B cell (primary cell): ENCODE results near the gene HS6ST2. TPM values are rescaled to one million over a fixed set of nuclear protein-coding genes. Genes with fewer than 3 reads are reported as not detected.

Experiments
- ATAC-seq: fragments of 200-7000 bp; cut with Tn5 transposase; one replicate; pipeline ENCODE4 v1.10.0; 2021; ENCODE audit warnings: low read depth, mild to moderate bottlenecking, moderate number of reproducible peaks, moderate library complexity
- CTCF ChIA-PET: fragments of 350-600 bp; sonication (Branson Sonifier 250); formaldehyde crosslinking; loops from one replicate; lab custom pipeline; 2021; ENCODE audit warnings: antibody characterized with exemption, inconsistent platforms; lab: Charles Lee
- POLR2A ChIA-PET: fragments of 350-600 bp; sonication (Branson Sonifier 250); formaldehyde crosslinking; loops from one replicate; lab custom pipeline; 2021; ENCODE audit warnings: antibody characterized with exemption; lab: Charles Lee
- DNase-seq: peaks from one replicate; pipeline ENCODE4 v3.0.0; 2013
- H2AFZ ChIP-seq: 2 replicates; pipeline ENCODE4 v1.6.1; 2012; ENCODE audit warnings: mild to moderate bottlenecking, low read depth, low read length; ENCODE audit not compliant: insufficient read depth, poor library complexity, severe bottlenecking
- H3K27ac ChIP-seq, 2 donors: 1 replicate in 1 of 2; 2 replicates in 1 of 2; pipeline ENCODE4 v1.5.1; 2012 to 2013; ENCODE audit warnings: low read length in 2 of 2, mild to moderate bottlenecking in 2 of 2, moderate library complexity in 1 of 2
- H3K27me3 ChIP-seq, 4 experiments: fragments of 200-600 bp in 1 of 4; sonication (generic) in 1 of 4; replicated peaks in 1 of 4; 1 replicate in 2 of 4; 2 replicates in 2 of 4; pipeline versions ENCODE4 v1.6.1 to v1.7.0; 2013 to 2016; ENCODE audit warnings: low read length in 3 of 4, mild to moderate bottlenecking in 2 of 4, mixed read lengths in 1 of 4, moderate library complexity in 1 of 4; ENCODE audit not compliant: insufficient read depth in 4 of 4, control insufficient read depth in 3 of 4; ENCODE audit errors: control extremely low read depth in 1 of 4
- H3K36me3 ChIP-seq, 2 experiments: replicated peaks in 1 of 2; 1 replicate in 1 of 2; 2 replicates in 1 of 2; pipeline versions ENCODE4 v1.6.1 to v1.7.1; 2013; ENCODE audit warnings: low read length in 1 of 2; ENCODE audit not compliant: insufficient read depth in 2 of 2, control insufficient read depth in 1 of 2; ENCODE audit errors: control extremely low read depth in 1 of 2, extremely low read depth in 1 of 2
- H3K4me1 ChIP-seq, 2 donors: fragments of 200-600 bp in 1 of 2; sonication (generic) in 1 of 2; 1 replicate in 1 of 2; 2 replicates in 1 of 2; pipeline versions ENCODE4 v1.5.1 to v1.6.1; 2013 to 2017; ENCODE audit warnings: low read length in 2 of 2; ENCODE audit not compliant: control insufficient read depth in 2 of 2, insufficient read depth in 2 of 2
- H3K4me2 ChIP-seq: replicated peaks from 2 replicates; pipeline ENCODE3; 2012; ENCODE audit warnings: mild to moderate bottlenecking, low read depth, low read length; ENCODE audit not compliant: poor library complexity, severe bottlenecking
- H3K4me3 ChIP-seq, 5 experiments: fragments of 200-600 bp in 1 of 5; sonication (generic) in 1 of 5; 1 replicate in 3 of 5; 2 replicates in 2 of 5; pipeline versions ENCODE4 v1.5.1 to v1.7.0; 2011 to 2016; ENCODE audit warnings: low read length in 4 of 5, mild to moderate bottlenecking in 4 of 5, low read depth in 2 of 5, control low read depth in 1 of 5, moderate library complexity in 1 of 5; ENCODE audit not compliant: insufficient read depth in 1 of 5; ENCODE audit errors: control extremely low read depth in 1 of 5, extremely low read depth in 1 of 5
- H3K79me2 ChIP-seq: fragments of 200-600 bp; sonication (generic); one replicate; pipeline ENCODE4 v1.6.0; 2016; ENCODE audit warnings: low read length; ENCODE audit not compliant: control insufficient read depth, insufficient read depth
- H3K9ac ChIP-seq: fragments of 200-600 bp; sonication (generic); 2 replicates; pipeline ENCODE4 v1.6.1; 2017; ENCODE audit warnings: mild to moderate bottlenecking, low read length, moderate library complexity
- H3K9me3 ChIP-seq, 3 donors: one replicate each; pipeline versions ENCODE4 v1.6.1 to v1.7.1; 2013; ENCODE audit warnings: low read length in 2 of 3; ENCODE audit not compliant: control insufficient read depth in 2 of 3, insufficient read depth in 1 of 3; ENCODE audit errors: control extremely low read depth in 1 of 3
- H4K20me1 ChIP-seq: 2 replicates; pipeline ENCODE4 v1.6.0; 2012; ENCODE audit warnings: mild to moderate bottlenecking, low read length; ENCODE audit not compliant: insufficient read depth, control insufficient read depth, poor library complexity, severe bottlenecking
- H3K27ac Mint-ChIP-seq: one replicate; pipeline ENCODE4 v1.8.0; 2021; ENCODE audit warnings: mixed read lengths
- H3K27me3 Mint-ChIP-seq: one replicate; pipeline ENCODE4 v1.8.0; 2021; ENCODE audit warnings: mixed read lengths
- H3K4me1 Mint-ChIP-seq: one replicate; pipeline ENCODE4 v1.8.0; 2021; ENCODE audit warnings: mixed read lengths
- H3K4me3 Mint-ChIP-seq: one replicate; pipeline ENCODE4 v1.8.0; 2021; ENCODE audit warnings: mixed read lengths
- H3K9me3 Mint-ChIP-seq: one replicate; pipeline ENCODE4 v1.8.0; 2022; ENCODE audit warnings: mixed read lengths; ENCODE audit not compliant: insufficient read depth
- EZH2 ChIP-seq: IDR thresholded peaks from 2 replicates; pipeline ENCODE4 v1.6.1; 2012; ENCODE audit warnings: borderline replicate concordance, low read depth, mild to moderate bottlenecking, moderate library complexity, low read length; ENCODE audit not compliant: insufficient read depth, poor library complexity, severe bottlenecking
- WGBS: methylation state at CpG from one replicate; pipeline ENCODE4 v1.1.5; 2013; ENCODE audit warnings: missing lambda C conversion rate; ENCODE audit not compliant: insufficient coverage; 5-methylcytosine and 5-hydroxymethylcytosine counted together
- intact Hi-C: fragments of 100-400 bp; cut with micrococcal nuclease; formaldehyde crosslinking; loops from one replicate; pipeline ENCODE4 v1.10.0; 2022
- polyA plus RNA-seq: library from polyadenylated mRNA; depleted of rRNA; stranded (reverse); fragments of >200 nt; gene quantifications from 2 replicates; pipeline ENCODE4 v1.2.3, GENCODE V29; 2012
- total RNA-seq, 2 donors: library from RNA; stranded (reverse); fragments of 120-200 nt in 1 of 2; gene quantifications; 1 replicate in 1 of 2; 2 replicates in 1 of 2; pipeline versions ENCODE4 v1.2.3 to v1.2.4, GENCODE V29; 2013 to 2022
- TF ChIP-seq, protein P1 (sequence below): fragments of 200-600 bp; IDR thresholded peaks from one replicate; pipeline ENCODE4 v1.8.0; 2022; ENCODE audit warnings: antibody characterized with exemption, mild to moderate bottlenecking

HS6ST2 gene
- total and polyA plus RNA-seq, 2 donors (not counting 1 experiment from before 2014, with no cell fraction given), result not detected

DNA sequence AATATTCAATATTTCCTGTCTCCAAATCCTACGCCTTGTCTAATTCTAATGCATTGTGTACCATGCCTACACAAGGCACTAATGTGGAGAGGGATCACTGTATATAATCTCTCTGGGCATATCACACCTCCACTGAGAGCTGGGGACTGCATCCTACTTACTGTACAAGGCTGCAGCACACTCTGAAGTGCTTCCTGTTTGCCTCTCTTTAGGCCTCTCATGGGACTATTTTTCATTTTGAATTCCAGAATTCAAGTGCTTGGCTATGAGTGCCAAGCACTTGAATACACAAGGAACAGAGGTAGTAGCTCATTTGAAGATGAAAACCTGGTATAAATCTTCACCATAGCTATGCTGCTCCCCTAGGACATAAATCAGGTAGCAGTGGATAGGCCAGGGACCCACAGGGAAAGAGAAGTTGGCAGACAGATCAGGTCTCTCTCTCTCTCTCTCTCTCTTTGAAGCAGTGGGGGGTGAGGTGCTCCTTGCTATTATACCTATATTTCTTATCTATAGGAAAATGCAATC, 239.9 kb downstream of the HS6ST2 start:
- TF ChIP-seq, protein P1, sequence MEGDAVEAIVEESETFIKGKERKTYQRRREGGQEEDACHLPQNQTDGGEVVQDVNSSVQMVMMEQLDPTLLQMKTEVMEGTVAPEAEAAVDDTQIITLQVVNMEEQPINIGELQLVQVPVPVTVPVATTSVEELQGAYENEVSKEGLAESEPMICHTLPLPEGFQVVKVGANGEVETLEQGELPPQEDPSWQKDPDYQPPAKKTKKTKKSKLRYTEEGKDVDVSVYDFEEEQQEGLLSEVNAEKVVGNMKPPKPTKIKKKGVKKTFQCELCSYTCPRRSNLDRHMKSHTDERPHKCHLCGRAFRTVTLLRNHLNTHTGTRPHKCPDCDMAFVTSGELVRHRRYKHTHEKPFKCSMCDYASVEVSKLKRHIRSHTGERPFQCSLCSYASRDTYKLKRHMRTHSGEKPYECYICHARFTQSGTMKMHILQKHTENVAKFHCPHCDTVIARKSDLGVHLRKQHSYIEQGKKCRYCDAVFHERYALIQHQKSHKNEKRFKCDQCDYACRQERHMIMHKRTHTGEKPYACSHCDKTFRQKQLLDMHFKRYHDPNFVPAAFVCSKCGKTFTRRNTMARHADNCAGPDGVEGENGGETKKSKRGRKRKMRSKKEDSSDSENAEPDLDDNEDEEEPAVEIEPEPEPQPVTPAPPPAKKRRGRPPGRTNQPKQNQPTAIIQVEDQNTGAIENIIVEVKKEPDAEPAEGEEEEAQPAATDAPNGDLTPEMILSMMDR, result no peak
- no peak for TF ChIP-seq EZH2
- Histone ChIP-seq H3K4me1 (no peaks in the 10 kb centered on the region), H3K4me3 (no peak overlapping the region), H4K20me1 (no peaks in the 10 kb centered on the region), H3K79me2 (no peaks in the 10 kb centered on the region), H3K9ac (no peak overlapping the region), H3K36me3 (no peaks in the 10 kb centered on the region), H3K27me3 (peaks cover 0 to 8% (median 0%) of the 10 kb centered on the region in 4 experiments), H3K4me2 (no peak overlapping the region), H3K9me3 (peaks cover 0 to 4% (median 4%) of the 10 kb centered on the region in 3 donors), H3K27ac (no peak overlapping the region), H2AFZ (no peak overlapping the region)
- ATAC-seq (no peak), DNase-seq (no peak)
- intact Hi-C loops, result no loop called here
- Mint-ChIP-seq H3K27ac (no peak overlapping the region), H3K4me3 (no peak overlapping the region), H3K27me3 (peaks cover 7% of the 10 kb centered on the region), H3K9me3 (no peaks in the 10 kb centered on the region), H3K4me1 (no peaks in the 10 kb centered on the region)
- CTCF ChIA-PET, result no interaction called here
- WGBS, result no CpG with 5 or more reads among the region's 1 CpG
- POLR2A ChIA-PET, result no interaction called here

DNA sequence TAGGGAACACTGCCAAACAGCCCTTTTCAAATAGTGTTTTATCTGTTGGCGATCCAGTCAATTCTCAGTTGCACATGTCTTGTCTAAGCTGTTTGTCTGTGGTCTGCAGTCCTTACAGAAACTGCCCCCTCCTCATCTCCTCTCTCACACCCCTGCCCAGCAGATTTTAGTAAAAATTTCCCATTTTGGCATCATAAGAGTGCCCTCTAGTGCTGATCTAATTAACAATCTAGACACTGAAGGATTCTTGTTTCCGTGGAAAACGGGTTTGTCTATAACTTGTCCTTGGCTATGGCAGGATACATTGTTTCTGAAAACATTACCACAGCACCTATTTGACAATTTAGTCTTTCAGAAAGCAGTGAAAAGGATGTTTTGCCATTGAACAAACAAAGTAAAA, 242.4 kb downstream of the HS6ST2 start:
- no peak overlapping the region for H3K4me3 Mint-ChIP-seq

More for the DNA sequence above, 242.4 kb downstream of the HS6ST2 start:
- H3K9me3 Mint-ChIP-seq, result no peaks in the 10 kb centered on the region
- no peak overlapping the region for H3K4me3 ChIP-seq
- H3K4me1 ChIP-seq, result no peaks in the 10 kb centered on the region
- peaks cover 0 to 8% (median 0%) of the 10 kb centered on the region in 4 experiments for H3K27me3 ChIP-seq
- no peaks in the 10 kb centered on the region for H3K4me1 Mint-ChIP-seq
- H3K9ac ChIP-seq, result no peak overlapping the region
- H3K27me3 Mint-ChIP-seq, result peaks cover 7% of the 10 kb centered on the region
- H3K27ac Mint-ChIP-seq, result no peak overlapping the region
- H3K4me2 ChIP-seq, result no peak overlapping the region
- intact Hi-C loops, result no loop called here
- TF ChIP-seq EZH2, result no peak
- TF ChIP-seq, protein P1, result no peak
- H3K36me3 ChIP-seq, result no peaks in the 10 kb centered on the region
- no peak for DNase-seq
- H2AFZ ChIP-seq, result no peak overlapping the region
- no CpG with 5 or more reads among the region's 3 CpGs for WGBS
- ATAC-seq, result no peak
- ChIA-PET POLR2A (no interaction called here), CTCF (no interaction called here)
- no peaks in the 10 kb centered on the region for H4K20me1 ChIP-seq
- H3K79me2 ChIP-seq, result no peaks in the 10 kb centered on the region
- no peak overlapping the region for H3K27ac ChIP-seq
- peaks cover 0 to 4% (median 4%) of the 10 kb centered on the region in 3 donors for H3K9me3 ChIP-seq
